ENCODE measurements around the gene OS9.

The OS9 gene

GRCh38 chr12:57737467-57738460, 43.8 kb downstream of the OS9 start:
- DNase-seq, result no peak

DNA sequence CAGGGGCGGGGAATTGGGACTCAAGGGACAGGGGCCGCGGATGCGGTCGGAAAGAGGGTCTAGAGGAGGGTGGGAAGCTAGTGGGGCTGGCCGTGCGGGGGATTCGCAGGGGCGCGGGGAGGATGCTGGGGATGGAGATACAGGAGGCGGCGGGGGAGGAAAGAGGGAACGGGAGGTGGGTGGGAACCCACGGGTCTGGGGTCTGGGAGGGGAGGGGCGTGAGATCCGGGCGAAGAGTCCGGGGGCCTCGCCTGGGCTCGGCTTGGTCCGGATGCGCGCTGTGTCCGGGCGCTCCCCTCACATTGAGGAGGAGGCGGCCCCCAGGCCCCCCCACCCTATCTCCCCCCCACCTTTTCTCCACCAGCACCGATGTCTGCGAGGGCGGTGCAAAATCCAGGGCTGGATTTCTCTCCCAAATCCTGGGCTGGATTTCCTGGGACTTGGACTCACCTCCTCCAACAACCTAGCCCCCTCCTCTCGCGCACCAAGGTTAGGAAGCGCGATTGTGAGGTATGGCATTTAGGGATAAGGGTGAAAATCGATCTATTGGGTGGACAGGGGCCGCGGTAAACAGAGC, 44.8 kb downstream of the OS9 start, which contains the start of gene AGAP2:
Gene AGAP2 (minus strand): TSS at position 82 of the 577 bp plus-strand sequence. CDS start 496 bp downstream, outside the sequence.
- no peak for DNase-seq

DNA sequence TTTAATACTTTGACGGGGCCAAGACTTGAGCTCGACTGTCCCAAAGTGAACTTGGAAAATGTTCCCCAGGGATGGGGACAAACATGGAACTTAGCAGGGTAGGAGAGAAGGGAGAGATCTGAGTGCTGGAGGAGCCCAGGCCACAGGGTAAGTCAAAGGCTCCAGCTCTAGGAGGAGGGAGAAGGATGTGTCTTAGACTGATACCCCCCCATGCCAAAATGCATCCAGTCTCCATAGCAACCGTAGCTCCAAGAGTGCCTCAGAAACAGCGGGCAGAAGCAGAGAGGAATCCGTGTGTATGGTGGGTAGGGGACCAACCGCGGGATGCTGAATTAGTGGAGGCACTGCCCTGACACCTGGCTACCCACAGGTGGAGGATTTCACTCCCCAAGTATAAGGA, 45.5 kb downstream of the OS9 start:
- DNase-seq, result no peak

GRCh38 chr12:57739914-57740538, 46.1 kb downstream of the OS9 start:
- DNase-seq, result no peak

GRCh38 chr12:57740656-57741412, 46.9 kb downstream of the OS9 start:
- peak in 3 of 4 experiments; percentile 41 to 45 (median 41) for DNase-seq

DNA sequence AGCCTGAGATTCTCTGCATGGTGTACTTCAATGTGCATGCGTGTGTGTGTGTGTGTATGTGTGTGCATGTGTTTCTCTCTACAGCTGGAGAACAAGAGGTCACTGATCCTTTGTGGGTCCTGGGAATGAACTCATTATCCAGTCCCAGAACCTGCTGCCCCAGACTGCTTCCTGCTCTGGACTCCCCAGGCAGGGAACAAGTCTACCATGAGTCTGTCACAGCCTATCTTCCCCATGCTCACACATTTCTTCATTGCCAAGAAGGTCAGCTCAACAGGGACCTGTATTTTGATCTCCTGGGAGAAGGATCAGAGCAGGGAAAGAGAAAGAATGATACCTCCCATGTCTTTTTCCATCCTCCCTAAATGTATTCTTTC, 47.5 kb downstream of the OS9 start:
- peak in 1 of 4 experiments; percentile 20 for DNase-seq

- peak; percentile 38 to 71 (median 61) for DNase-seq
Observed at GRCh38 chr12:57741844-57742738, 48.2 kb downstream of the OS9 start.

- DNase-seq, result no peak
Observed at GRCh38 chr12:57743769-57744168, 49.8 kb downstream of the OS9 start.

DNA sequence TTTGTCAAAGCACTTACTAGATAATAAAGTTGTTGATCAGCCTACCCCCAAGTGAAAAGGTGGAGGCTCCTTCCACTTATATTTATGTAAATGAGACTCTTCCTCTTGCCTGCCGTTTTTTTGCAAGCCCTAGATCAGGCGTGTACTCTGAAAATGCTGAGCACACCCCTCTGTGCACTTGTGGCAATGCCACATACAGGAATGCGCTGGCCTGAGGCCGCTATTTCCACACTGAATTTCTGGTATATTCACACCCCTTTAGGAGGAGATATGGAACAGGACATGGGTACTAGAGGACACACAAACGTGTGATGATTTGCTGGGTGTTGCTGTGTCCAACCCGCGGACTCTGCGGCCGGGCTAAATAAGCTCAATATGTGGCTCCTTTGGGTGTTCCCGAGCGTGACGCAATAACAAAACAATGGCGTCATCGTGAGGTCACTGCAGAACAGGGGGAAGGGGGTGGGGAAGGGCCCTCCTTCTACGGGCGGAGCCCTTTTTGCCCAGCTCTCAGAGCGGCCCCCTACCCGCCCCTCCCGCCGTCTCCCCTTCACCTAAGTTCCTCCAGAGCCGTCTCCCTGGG, 50.4 kb downstream of the OS9 start:
- DNase-seq, result peak; percentile 88 to 90 (median 88)

- peak; percentile 97 to 99 (median 98) for DNase-seq
Observed at GRCh38 chr12:57744777-57745484, 51.0 kb downstream of the OS9 start, which contains the start of gene TSPAN31. Gene TSPAN31, plus strand, starts transcription at chr12:57745039. Its CDS starts 116 bp downstream, at chr12:57745155.

- DNase-seq, result peak in 2 of 4 experiments; percentile 31 to 36
Observed at GRCh38 chr12:57745485-57745881, 51.6 kb downstream of the OS9 start.

DNA sequence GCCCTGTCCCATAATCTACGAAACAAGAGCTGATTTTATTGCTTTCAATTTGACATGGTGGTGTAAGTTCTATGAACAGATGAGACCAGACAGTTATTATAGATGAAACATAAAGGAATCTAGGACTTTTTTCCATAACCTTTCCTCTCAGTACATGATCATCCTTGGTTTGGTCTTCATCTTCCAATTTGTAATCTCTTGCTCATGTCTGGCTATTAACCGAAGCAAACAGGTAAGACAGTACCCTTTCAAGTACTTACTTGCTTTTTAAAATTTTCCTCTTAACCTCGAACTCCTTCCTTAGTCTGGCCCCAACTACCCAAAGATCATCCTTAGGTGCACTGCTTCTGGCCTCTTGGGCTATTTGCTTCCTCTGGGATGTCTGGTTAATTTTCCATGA, 52.1 kb downstream of the OS9 start:
- DNase-seq, result no peak

DNA sequence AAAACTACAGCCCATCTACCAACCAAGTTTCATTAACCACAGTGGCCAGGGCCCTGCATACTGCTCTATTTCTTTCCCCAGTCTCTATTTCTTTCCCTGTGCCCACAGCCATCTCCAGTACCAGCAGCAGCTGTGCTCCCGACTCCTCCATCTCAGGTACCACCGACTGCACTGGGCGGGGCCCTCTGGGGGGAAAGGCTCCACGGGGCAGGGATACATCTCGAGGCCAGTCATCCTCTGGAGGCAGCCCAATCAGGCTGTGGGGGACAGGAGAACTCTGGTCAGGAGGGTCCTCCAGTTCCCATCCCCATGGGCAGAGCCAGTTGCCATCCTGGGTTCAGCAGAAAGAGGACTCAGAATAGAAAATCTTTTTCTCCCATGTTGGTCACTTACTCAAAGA, 55.1 kb downstream of the OS9 start:
- no peak for DNase-seq

GRCh38 chr12:57750561-57751431, 56.9 kb downstream of the OS9 start:
- DNase-seq, result no peak

- DNase-seq, result peak in 1 of 4 experiments; percentile 7
Observed at GRCh38 chr12:57751432-57751787, 57.5 kb downstream of the OS9 start.

- DNase-seq, result peak; percentile 99
Observed at GRCh38 chr12:57751788-57752667, 58.1 kb downstream of the OS9 start, which contains the start of gene CDK4. Gene CDK4, minus strand, starts transcription at chr12:57752310. Its CDS starts 593 bp downstream, at chr12:57751717.

DNA sequence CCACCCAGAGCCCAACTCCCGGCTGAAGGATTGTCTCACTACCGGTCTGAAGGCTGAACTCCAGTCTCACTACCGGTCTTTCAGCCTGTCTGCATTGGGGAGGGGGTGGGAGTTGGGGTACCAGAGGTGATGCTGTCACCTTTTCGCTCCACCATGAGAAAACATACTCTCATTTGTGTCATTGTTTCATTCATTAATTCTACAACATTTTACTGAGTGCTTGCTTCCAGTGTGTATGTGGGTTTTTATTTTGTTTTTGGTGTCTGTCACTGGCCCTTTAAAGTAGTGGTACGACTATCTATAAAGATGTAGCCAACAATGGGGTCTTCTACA, 58.7 kb downstream of the OS9 start:
- DNase-seq, result no peak

DNA sequence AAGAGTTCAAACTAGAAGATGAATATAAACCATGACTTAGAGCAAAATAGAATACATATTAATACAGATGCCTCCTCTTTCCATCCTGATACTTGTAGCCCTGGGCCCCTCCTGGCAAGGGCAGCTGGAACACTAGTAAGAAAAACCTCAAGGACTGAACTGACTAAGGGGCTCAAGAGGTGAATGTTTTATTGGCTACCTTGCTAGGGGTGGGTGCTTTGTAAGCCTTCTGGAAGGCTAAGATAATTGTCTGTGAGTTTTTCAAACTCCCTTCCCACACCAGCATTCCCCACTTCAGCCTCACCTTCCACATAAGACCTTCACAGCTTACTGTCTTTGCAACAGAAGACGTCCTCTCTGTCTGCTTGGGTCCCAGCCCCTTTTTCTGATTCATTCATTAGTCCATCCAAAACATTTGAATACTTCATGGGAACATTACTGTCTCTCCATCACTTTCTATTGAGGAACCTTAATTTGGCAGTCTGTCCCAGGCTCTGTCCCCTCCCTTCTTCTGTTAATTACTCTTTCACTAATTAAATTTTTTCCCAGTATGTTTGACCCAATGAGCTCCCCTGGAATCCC, 59.9 kb downstream of the OS9 start:
- DNase-seq, result no peak
